ENCODE data around the gene BCL11B. TPM values are rescaled to one million over a fixed set of nuclear protein-coding genes. Genes with fewer than 3 reads are reported as not detected.
A peak's percentile ranks its signal among the peaks of the same experiment; 100 is the strongest.

Gene BCL11B
- total and polyA plus RNA-seq, 2 of the 8 experiments (the other 6 are each of a cell fraction or from before 2014, with no cell fraction given) = 0.63 to 5.9 TPM

DNA sequence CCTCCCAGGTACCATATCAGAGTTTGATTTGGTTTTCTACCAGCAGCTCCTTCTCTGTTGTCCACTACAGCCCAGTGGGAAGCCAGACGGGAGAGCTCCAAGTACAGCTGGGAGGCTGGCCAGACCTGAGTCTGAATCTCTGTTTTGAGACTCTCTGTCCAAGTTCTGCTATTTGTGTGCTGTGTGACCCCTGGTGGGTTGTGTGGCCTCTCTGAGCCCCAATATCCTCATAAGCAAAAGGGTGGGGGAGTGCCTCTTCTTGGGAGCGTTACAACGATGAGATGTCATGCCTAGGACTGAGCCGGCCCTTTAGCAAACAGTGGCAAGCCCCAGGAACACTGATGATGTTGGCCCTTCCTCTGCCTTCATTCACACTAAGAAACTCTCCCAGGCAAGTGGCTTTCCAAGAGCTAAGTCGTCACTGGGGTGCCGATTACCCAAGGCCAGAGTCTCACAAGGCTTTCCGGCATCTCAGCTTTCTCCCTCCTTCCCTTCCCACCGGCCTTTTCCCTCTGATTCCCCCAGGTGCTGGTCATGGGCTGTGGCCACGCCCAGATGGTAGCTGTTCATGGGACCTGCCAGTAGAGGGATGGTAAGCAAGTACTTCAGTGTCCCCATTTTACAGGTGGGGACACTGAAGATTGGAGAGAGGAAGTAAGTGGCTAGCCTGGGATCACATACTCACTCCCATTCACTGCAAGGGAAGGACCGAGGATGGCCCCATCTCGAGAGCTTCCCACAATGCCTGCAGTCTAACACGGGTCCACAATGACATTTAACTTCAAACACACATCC lies 47.7 kb downstream of the BCL11B start:
- no peak overlapping the region for H2BK12ac ChIP-seq (ENCODE audit: low read depth, low read length)
- H3K4ac ChIP-seq (replicated peaks; ENCODE audit: insufficient read length, low read depth, low read length) = no peak overlapping the region
- no peak overlapping the region for H2BK120ac ChIP-seq (replicated peaks; ENCODE audit: low read depth, low read length)
- no peak overlapping the region for H3K4me3 ChIP-seq (ENCODE audit: extremely low read depth in 1 of 4, insufficient read depth in 2 of 4, low read depth in 3 of 4, low read length in 4 of 4)
- H3K23ac ChIP-seq (ENCODE audit: insufficient read length) = no peak overlapping the region
- H4K91ac ChIP-seq (replicated peaks; ENCODE audit: insufficient read length, low read length) = no peak overlapping the region
- no peak overlapping the region for H3K18ac ChIP-seq (ENCODE audit: extremely low read depth, low read length)
- peak; percentile 80 for FAIRE-seq
- peaks cover 4% of the 10 kb centered on the region; the same call in 1 of the 2 replicates for H3K23me2 ChIP-seq (ENCODE audit: low read depth, low read length)
- no peak overlapping the region for H2BK20ac ChIP-seq (ENCODE audit: low read length)
- POLR2A ChIA-PET (ENCODE audit: partially characterized antibody) = interaction anchor here (0.8 to 1.7 kb wide), 7 partner anchors 9 to 41 kb away, joined by 3 to 4 read pairs (median 4); no protein-coding TSS in a partner anchor
- CTCF ChIA-PET (ENCODE audit: partially characterized antibody) = interaction anchor here (0.7 to 2.3 kb wide), 26 partner anchors 8 to 386 kb away, joined by 3 to 13 read pairs (median 4); partner anchors contain the start of gene BCL11B
- H4K20me1 ChIP-seq (replicated peaks in 1 of 2; ENCODE audit: control insufficient read depth in 1 of 2, insufficient read depth in 2 of 2, low read length in 2 of 2) = no peaks in the 10 kb centered on the region
- H3K9me3 ChIP-seq (ENCODE audit: insufficient read depth in 2 of 2, low read depth in 1 of 2, low read length in 1 of 2) = no peaks in the 10 kb centered on the region
- no peak overlapping the region for H2AK5ac ChIP-seq (ENCODE audit: low read depth, low read length)
- H2AFZ ChIP-seq (ENCODE audit: low read length) = no peak overlapping the region
- H3K27ac ChIP-seq (ENCODE audit: low read depth, low read length) = no peak overlapping the region
- peaks cover 0 to 4% (median 1%) of the 10 kb centered on the region in 4 experiments; a peak in 2 of 7 replicates for H3K4me1 ChIP-seq (replicated peaks in 1 of 4; ENCODE audit: control insufficient read depth in 3 of 4, insufficient read depth in 4 of 4, low read length in 3 of 4)
- peak overlapping the region; percentile 31; the same call in 1 of the 2 replicates for H4K8ac ChIP-seq (ENCODE audit: extremely low read depth, insufficient read depth, low read length)
- no peak overlapping the region for H3K4me2 ChIP-seq (ENCODE audit: insufficient read depth in 1 of 2, low read depth in 2 of 2, low read length in 2 of 2)
- peak; percentile 47 to 76 (median 50); a peak in 3 of 4 replicates for TF ChIP-seq CTCF (IDR thresholded peaks at IDR 0.05; ENCODE audit: control extremely low read depth in 1 of 3, insufficient read depth in 1 of 3, low read depth in 1 of 3, low read length in 3 of 3)
- TF ChIP-seq KDM1A (IDR thresholded peaks at IDR 0.05; ENCODE audit: borderline replicate concordance, low read length) = peak; percentile 96
- TF ChIP-seq RAD21 (IDR thresholded peaks at IDR 0.05 in 1 of 2, conservative IDR thresholded peaks at IDR 0.05 in 1 of 2; ENCODE audit: low read depth in 2 of 2, low read length in 2 of 2) = peak; percentile 9 to 53; a peak in 2 of 4 replicates
- peak in 1 of 2 experiments; percentile 90; a peak in 1 of 4 replicates for TF ChIP-seq HDAC2 (IDR thresholded peaks at IDR 0.05; ENCODE audit: borderline replicate concordance in 1 of 2, low read depth in 2 of 2, low read length in 2 of 2)
- no peak for TF ChIP-seq SIX5 (IDR thresholded peaks at IDR 0.05; ENCODE audit: low read depth, low read length)
- TF ChIP-seq YY1 (IDR thresholded peaks at IDR 0.05; ENCODE audit: low read depth, low read length) = no peak
- H4K5ac ChIP-seq (ENCODE audit: insufficient read length, low read depth, low read length) = no peak overlapping the region
- H3K79me2 ChIP-seq (ENCODE audit: control insufficient read depth in 1 of 2, insufficient read depth in 2 of 2, low read length in 2 of 2) = peaks cover 0 to 41% of the 10 kb centered on the region in 2 experiments; a peak in 1 of 4 replicates
- no peak overlapping the region for H2BK5ac ChIP-seq (ENCODE audit: low read depth, low read length)
- 75% methylated on average over 12 of the region's 12 CpGs; no CpG with 5 or more reads in 1 of the 2 experiments for WGBS, 2 experiments (ENCODE audit: extremely low coverage in 1 of 2, insufficient coverage in 1 of 2, insufficient read length in 1 of 2, insufficient replicate concordance in 2 of 2, low coverage in 1 of 2, low lambda C conversion rate in 2 of 2, missing lambda C conversion rate in 1 of 2)
- H3K36me3 ChIP-seq (ENCODE audit: control insufficient read depth in 2 of 4, insufficient read depth in 4 of 4, low read length in 3 of 4) = no peaks in the 10 kb centered on the region
- DNase-seq (ENCODE audit: low read depth in 1 of 2, low spot score in 2 of 2) = no peak
- peaks cover 3% of the 10 kb centered on the region; the same call in 1 of the 2 replicates for H3K79me1 ChIP-seq (ENCODE audit: low read depth, low read length)
- no peak overlapping the region for H3K14ac ChIP-seq (ENCODE audit: insufficient read length)
- no peak overlapping the region for H3K9ac ChIP-seq (replicated peaks in 1 of 4; ENCODE audit: extremely low read depth in 1 of 4, low read depth in 3 of 4, low read length in 3 of 4)
- no peaks in the 10 kb centered on the region for H3K27me3 ChIP-seq (replicated peaks in 1 of 4; ENCODE audit: control insufficient read depth in 3 of 4, extremely low read depth in 1 of 4, insufficient read depth in 3 of 4, low read length in 3 of 4)
- H3K56ac ChIP-seq (replicated peaks; ENCODE audit: insufficient read length, low read depth, low read length) = no peak overlapping the region
- H2BK15ac ChIP-seq (ENCODE audit: low read length) = no peak overlapping the region

Measured in H1 (cell line).